Measurements from ENCODE around the gene CDH4.

GRCh38 chr20:61535091-61535490, 283.0 kb downstream of the CDH4 start:
- TF ChIP-seq CTCF (IDR thresholded peaks at IDR 0.05) (no peak), POLR2A (IDR thresholded peaks at IDR 0.05) (no peak), POLR2AphosphoS5 (IDR thresholded peaks at IDR 0.05) (no peak)

All from sigmoid colon (tissue), 4 donors.